ENCODE results near the gene GDI1. TPM values are rescaled to one million over a fixed set of nuclear protein-coding genes. Genes with fewer than 3 reads are reported as not detected.

The GDI1 gene
- total and polyA plus RNA-seq, 9 of the 15 experiments (the other 6 are each of a cell fraction or from before 2014, with no cell fraction given): 0.97 to 82.6 (median 37.5) TPM

DNA sequence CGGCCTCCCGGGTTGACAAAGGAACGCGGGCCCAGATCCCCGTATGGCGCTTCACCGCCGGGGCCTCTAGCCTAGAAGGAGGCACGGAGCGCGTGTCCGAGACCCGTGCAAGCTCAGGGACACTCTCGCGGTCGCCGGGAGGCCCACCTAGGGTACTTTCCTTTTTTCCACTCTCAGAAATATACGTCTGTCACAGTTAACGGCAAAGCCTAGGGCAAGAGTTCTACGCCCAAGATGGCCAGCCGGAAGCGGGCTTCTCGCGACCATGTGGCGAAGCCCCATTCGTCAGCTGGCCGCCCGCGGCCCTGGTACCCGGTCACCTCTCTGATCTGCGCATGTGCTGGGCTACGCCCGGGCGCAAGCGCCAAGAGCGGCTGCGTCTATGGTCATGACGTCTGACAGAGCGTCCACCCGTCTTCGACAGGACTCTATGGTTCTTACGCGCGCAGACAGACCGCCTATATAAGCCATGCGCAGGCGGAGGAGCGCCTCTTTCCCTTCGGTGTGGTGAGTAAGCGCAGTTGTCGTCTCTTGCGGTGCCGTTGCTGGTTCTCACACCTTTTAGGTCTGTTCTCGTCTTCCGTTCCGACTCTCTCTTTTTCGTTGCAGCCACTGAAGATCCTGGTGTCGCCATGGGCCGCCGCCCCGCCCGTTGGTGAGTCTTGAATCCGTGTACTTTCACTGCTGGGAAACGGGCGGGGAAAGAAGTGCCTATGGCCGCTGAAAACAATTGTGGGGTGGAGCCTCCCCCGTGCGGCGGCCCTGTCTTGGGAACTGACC is 38.9 kb upstream of the GDI1 start, which contains the start of gene RPL10 (continued):
- TF ChIP-seq, protein P1, sequence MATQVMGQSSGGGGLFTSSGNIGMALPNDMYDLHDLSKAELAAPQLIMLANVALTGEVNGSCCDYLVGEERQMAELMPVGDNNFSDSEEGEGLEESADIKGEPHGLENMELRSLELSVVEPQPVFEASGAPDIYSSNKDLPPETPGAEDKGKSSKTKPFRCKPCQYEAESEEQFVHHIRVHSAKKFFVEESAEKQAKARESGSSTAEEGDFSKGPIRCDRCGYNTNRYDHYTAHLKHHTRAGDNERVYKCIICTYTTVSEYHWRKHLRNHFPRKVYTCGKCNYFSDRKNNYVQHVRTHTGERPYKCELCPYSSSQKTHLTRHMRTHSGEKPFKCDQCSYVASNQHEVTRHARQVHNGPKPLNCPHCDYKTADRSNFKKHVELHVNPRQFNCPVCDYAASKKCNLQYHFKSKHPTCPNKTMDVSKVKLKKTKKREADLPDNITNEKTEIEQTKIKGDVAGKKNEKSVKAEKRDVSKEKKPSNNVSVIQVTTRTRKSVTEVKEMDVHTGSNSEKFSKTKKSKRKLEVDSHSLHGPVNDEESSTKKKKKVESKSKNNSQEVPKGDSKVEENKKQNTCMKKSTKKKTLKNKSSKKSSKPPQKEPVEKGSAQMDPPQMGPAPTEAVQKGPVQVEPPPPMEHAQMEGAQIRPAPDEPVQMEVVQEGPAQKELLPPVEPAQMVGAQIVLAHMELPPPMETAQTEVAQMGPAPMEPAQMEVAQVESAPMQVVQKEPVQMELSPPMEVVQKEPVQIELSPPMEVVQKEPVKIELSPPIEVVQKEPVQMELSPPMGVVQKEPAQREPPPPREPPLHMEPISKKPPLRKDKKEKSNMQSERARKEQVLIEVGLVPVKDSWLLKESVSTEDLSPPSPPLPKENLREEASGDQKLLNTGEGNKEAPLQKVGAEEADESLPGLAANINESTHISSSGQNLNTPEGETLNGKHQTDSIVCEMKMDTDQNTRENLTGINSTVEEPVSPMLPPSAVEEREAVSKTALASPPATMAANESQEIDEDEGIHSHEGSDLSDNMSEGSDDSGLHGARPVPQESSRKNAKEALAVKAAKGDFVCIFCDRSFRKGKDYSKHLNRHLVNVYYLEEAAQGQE (IDR thresholded peaks at IDR 0.05; ENCODE audit: borderline replicate concordance): no peak
- TF ChIP-seq, protein P1 (CRISPR knock-in tag; IDR thresholded peaks at IDR 0.05; ENCODE audit: low read depth): 0 out of 2 replicates have a peak, but pooled peaks have one; percentile 3
- TF ChIP-seq THRA (IDR thresholded peaks at IDR 0.05): no peak
- TF ChIP-seq RFX5 (IDR thresholded peaks at IDR 0.05; ENCODE audit: low read depth, low read length): 0 out of 2 replicates have a peak, but pooled peaks have one; percentile 39
- no peak for TF ChIP-seq ZNF165 (CRISPR knock-in tag; IDR thresholded peaks at IDR 0.05; ENCODE audit: borderline replicate concordance)
- no peak for TF ChIP-seq TCFL5 (CRISPR knock-in tag; conservative IDR thresholded peaks at IDR 0.05)
- TF ChIP-seq FOS (IDR thresholded peaks at IDR 0.05; ENCODE audit: extremely low read depth, insufficient read length): no peak
- peak; percentile 89 for TF ChIP-seq ETV1 (tag; conservative IDR thresholded peaks at IDR 0.05; ENCODE audit: low read depth)
- TF ChIP-seq NFYB (IDR thresholded peaks at IDR 0.05; ENCODE audit: extremely low read depth, insufficient read length): no peak
- peak; percentile 90 for TF ChIP-seq SP1 (CRISPR knock-in tag; IDR thresholded peaks at IDR 0.05)
- TF ChIP-seq, protein P2, sequence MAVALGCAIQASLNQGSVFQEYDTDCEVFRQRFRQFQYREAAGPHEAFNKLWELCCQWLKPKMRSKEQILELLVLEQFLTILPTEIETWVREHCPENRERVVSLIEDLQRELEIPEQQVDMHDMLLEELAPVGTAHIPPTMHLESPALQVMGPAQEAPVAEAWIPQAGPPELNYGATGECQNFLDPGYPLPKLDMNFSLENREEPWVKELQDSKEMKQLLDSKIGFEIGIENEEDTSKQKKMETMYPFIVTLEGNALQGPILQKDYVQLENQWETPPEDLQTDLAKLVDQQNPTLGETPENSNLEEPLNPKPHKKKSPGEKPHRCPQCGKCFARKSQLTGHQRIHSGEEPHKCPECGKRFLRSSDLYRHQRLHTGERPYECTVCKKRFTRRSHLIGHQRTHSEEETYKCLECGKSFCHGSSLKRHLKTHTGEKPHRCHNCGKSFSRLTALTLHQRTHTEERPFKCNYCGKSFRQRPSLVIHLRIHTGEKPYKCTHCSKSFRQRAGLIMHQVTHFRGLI (CRISPR knock-in tag; IDR thresholded peaks at IDR 0.05): no peak
- no peak for TF ChIP-seq RBBP5 (IDR thresholded peaks at IDR 0.05; ENCODE audit: borderline replicate concordance, insufficient read depth, low read length, poor library complexity, severe bottlenecking)
- no peak for TF ChIP-seq ZNF764 (CRISPR knock-in tag; IDR thresholded peaks at IDR 0.05; ENCODE audit: low read depth)
- no peak for TF ChIP-seq ZNF212 (CRISPR knock-in tag; IDR thresholded peaks at IDR 0.05)
- TF ChIP-seq HDGF (IDR thresholded peaks at IDR 0.05): no peak
- TF ChIP-seq STAT5A (IDR thresholded peaks at IDR 0.05; ENCODE audit: borderline replicate concordance, low read length): no peak
- TF ChIP-seq KHSRP (IDR thresholded peaks at IDR 0.05): no peak
